HG03439 (cell line): ENCODE results near the gene MPC1L.

ENCODE experiments used
- ATAC-seq: cut with Tn5 transposase; IDR thresholded peaks from one replicate; pipeline ENCODE4 v1.9.1; 2021; ENCODE audit warnings: mild to moderate bottlenecking, moderate library complexity; ENCODE audit not compliant: unreplicated experiment

Gene MPC1L

GRCh38 chrX:40625294-40625693 lies 2.1 kb downstream of the MPC1L start:
- ATAC-seq = no peak

DNA sequence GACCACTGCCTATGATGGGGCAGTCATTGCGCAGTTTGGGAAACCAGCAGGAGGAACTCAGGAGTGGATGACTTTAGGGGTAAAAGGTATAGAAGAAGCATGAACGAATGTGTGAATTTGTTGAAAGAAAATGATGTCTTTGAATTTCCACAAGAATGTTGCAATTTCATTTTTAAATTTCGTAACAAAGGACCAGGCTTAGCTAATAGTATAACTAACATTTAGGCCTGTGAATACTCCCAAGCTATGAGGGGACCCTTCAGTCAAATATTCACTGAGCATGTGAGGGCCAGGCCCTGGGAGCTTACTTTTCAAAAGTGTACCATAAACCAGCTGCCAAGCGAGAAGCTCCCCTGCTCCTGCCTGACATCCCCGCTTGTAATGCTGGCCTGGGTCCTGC lies 5.3 kb downstream of the MPC1L start:
- no peak for ATAC-seq

DNA sequence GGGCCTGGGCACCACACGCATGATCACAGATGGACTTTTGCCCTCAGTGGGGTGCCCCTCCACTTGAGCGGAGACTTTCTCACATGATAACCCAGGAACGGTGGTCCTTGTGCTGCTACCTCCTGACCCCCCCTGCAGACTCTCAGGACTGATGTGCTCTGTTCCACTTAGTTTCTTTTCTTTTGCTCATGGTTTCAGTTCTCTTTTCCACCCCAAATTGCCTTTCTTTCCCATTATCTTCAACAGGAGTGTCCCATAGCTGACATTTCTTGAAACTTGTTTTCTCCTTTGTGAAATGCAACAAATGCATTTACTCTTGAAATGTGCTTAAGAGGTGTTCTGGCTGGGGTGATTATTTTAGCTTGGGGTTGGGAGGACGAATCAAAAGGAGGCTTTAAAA lies 9.0 kb downstream of the MPC1L start:
- no peak for ATAC-seq

DNA sequence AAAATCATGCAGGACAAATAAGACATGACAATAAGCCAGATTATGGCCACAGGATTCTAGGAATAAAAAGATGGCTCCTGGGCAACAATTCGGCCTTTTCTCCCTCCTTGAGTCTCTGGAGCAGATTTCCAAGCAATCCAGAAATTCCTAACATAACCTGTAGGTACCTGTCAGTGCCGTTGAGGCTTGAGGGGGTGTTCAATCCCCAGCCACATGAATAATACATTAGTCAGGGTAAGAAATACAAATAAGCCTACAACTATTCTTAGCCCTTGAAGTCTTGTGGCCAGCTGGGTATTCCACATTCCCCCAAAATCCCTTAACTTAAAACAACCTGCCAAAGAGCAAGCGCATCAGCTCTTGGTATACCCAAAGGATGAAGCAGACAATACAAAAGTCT lies 14.5 kb downstream of the MPC1L start:
- no peak for ATAC-seq

DNA sequence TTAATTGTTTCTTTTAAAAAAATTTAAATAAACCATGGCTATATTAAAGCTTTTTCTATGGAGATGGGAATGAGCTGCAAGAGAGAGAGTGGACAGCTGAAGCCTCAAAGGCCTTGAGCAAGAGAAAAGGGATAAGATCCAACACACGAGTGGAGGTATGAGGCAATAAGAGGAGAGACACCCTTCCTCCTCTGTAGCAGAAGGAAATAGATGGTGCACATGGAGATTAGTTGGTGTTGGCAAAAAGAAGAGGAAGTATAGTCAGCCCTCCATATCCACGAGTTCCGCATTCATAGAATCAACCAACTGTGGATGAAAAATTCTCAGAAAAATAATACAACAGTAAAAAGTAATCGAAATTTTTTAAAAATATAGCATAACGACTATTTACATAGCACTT lies 20.9 kb downstream of the MPC1L start:
- ATAC-seq = no peak

DNA sequence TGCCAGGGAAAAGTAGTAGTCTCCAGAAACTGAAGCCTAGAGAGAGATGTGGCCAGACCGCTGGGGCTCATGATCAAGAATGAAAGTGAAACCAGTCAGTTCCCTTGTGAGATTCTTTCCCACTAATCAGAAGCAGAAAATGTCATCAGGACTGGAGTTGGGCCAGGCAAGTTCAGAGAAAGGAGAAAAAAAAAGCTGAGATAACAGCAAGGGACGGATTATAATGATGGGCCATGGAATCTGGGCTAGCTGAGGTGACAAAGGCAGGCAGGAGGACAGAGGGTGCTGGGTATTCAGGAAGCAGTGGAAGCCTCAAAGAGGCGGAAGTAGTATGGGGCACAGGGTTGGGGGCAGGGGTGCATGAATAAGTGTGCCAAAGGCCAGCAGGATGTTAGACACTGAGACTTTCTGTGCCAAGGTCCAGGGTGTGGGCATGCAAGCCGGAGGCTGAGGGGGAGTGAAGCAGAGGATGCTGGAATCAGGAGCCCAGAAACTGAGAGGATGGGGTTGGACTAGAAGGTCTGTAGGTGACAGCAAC lies 21.7 kb downstream of the MPC1L start:
- ATAC-seq = no peak

- ATAC-seq = peak; percentile 31
Observed at GRCh38 chrX:40646489-40647306, 23.5 kb downstream of the MPC1L start.

GRCh38 chrX:40647307-40648197 lies 24.3 kb downstream of the MPC1L start, which contains the start of gene CXorf38:
Gene CXorf38, minus strand, starts transcription at chrX:40647561. Its CDS starts 41 bp downstream, at chrX:40647520.
- ATAC-seq = peak; percentile 69

DNA sequence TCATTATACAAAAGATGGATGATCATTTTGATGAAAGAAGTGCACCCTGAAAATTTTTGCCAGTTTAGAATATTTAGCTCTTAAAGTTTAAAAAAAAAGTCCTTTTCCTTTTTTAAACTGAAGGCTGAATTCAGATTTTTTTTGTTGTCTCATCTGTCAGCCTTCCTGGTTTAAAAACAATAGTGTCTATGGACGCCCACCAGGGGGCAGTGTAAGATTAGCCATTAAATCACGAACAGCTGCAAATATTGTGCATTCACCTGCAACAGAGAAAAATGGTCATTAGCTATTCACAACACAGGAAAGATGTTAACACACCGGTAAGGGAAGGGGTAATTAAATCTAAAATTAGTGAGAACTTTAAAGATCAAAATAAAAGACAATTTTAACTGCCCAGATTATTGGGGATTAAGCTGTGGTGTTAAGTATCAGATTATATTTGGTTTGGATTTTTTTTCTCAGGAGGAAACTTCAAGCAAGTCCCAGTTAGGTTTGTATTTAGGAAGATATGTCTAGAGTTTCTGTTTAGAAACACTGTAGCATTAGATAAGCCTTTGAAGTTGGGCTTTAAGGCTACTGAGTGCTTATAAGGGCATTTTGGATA lies 28.5 kb downstream of the MPC1L start:
- no peak for ATAC-seq

DNA sequence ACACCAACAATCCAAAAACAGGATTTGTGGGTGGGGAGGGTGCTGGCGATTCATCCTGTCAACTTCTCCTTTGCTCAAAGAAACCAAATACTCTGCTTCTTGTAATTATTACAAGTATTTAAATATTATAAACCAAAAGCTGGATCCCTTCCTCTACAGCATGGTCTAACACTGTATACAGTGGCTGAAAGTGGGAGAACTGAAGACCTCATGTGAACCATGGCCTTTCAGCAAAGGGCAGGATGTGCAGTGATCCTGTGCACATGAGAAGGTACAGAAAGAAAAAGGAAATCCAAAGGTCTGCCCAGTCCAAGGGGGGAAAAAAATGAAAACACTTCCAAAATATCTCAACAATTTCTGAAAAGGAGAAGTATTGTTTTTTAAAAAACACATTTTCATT lies 29.4 kb downstream of the MPC1L start:
- ATAC-seq = no peak

- ATAC-seq = no peak
Observed at GRCh38 chrX:40653535-40653934, 30.3 kb downstream of the MPC1L start.

DNA sequence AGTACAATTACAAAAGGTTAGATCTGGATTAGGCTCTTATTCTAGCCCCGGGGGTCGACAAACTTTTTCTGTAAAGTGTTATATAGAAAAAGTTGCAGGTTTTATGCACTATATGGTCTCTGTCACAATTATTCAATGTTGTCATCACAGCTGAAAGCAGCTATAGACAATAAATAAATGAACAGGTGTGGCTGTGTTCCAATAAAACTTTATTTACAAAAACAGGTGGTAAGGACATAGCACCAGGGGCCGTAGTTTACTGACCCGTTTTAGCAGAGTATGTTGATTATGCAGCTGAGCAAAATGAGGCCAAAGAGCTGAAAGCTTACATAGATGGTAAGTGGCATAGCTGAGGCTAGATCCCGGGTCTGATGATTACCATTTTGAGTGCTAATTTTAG lies 37.2 kb downstream of the MPC1L start:
- no peak for ATAC-seq

DNA sequence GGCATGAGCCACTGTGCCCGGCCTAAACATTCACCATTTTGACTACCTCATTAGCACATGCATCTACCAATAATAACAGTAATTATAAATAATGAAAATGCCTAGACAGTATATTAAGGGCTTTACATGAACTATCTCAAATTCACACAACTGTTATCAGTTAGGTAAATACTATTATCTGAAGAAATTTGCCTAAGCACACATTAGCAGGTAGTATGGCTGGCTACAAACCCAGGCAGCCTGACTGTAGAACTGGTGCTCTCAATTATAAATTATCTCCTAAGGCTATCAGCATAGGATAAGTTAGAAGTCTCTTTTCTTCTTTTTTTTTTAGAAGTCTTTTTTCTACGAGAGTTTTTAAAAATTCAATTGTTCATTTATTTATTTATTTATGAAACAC lies 38.3 kb downstream of the MPC1L start:
- ATAC-seq = no peak

DNA sequence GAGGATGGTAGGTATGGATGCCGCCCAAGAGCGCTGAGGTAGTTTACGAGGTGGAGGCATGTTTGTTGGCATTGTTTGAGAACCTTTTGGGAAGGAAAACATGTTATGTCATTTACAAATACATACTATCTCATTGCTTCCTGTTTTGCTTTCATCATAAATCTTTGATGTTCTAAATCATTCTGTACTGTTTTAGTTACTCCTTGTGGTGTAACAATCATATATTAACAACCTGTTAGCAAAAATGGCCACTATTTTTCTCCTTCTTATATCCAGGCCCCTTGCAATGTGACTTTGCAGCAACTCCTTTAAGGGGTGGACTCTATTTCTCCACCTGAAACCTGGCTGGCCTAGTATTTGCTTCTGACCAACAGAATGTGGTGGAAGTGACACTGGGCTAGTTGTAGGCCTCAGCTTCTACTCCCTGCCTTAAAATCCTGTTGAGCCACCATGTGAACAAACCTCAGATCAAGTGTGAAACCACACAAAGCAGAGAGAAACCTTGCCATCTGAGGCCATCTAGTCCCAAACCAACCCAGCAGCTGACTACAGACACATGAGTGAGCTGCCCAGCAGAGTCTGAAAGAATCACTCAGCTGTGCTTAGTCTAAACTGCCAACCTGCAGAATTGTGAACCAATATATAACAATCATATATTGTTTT lies 40.0 kb downstream of the MPC1L start:
- no peak for ATAC-seq

- no peak for ATAC-seq
Observed at GRCh38 chrX:40663880-40664630, 40.8 kb downstream of the MPC1L start.

DNA sequence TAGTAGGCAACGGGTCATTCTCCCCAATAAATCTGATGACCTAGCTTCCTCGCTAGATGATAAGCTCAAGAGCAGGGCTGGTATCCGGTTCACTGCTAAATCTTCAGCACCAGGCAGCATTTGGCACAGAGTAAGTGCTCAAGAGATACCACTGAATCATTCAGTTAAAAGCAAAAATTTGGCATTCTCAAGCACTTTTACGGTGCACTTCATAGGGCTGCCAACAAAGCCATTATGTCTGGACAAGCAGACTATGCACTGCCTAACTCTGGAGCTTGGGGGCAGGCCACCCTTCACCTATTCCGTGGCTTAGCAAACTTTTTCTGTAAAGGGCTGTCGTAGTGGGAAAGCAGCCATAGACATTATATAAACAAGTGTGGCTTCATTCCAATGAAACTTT lies 47.9 kb downstream of the MPC1L start:
- ATAC-seq = no peak
